Stimulated activated CD8-positive, alpha-beta memory T cell treated with anti-CD3 and anti-CD28 coated beads, Interleukin-7, amount 100 ng/mL, for 48 hours (primary cell): ENCODE results near the gene MYH9.
A peak's percentile ranks its signal among the peaks of the same experiment; 100 is the strongest.

Experiments
- DNase-seq, 2 donors: peaks; one replicate each; pipeline ENCODE4 v3.0.0-alpha.2; 2020; ENCODE audit warnings: low read depth in 1 of 2; ENCODE audit errors: extremely low read depth in 1 of 2

The MYH9 gene

GRCh38 chr22:36351921-36352802, 35.6 kb downstream of the MYH9 start:
- DNase-seq, result no peak

GRCh38 chr22:36350751-36351594, 36.8 kb downstream of the MYH9 start:
- DNase-seq, result no peak

GRCh38 chr22:36349726-36350125, 38.0 kb downstream of the MYH9 start:
- DNase-seq, result no peak

- no peak for DNase-seq
Observed at GRCh38 chr22:36348760-36349159, 39.0 kb downstream of the MYH9 start.

DNA sequence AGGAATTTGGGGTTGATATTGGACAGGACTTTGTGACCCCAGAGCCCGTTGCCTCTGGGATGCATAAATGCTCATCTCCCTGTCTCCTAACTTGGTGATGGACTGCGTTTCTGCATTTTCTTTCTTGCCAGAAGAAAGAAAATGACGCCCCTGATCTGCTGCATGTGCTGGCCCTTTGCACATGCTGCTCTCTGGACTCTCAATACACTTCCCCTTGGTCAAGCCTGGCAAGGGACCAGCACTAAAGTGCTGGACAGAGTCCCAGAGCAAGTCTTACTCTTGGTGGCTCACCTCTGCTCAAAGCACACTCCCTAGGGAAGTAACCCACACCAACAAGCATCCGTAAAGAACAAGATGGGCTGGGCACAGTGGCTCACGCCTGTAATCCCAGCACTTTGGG, 40.7 kb downstream of the MYH9 start:
- DNase-seq, result no peak

GRCh38 chr22:36344106-36344827, 43.5 kb downstream of the MYH9 start:
- DNase-seq, result peak in 1 of 2 donors; percentile 77

DNA sequence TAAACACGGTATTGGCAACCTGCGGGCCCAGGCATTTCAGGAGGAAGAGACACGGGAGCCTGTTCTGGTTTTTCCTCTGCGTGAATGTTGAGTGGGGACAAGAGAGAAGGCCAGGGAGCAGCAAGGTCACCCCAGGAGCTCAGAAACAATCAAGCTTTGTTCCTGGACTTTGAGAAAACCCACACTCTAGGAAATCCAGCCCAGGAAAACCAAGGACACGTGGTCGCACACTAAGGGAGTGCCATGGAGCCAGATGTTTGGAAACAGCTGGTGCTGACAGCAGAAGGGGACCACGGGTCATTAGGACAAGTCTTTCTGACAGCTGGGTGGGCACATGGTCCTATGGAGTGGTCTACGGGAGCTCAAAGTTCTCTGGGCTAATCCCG, 44.1 kb downstream of the MYH9 start:
- no peak for DNase-seq

DNA sequence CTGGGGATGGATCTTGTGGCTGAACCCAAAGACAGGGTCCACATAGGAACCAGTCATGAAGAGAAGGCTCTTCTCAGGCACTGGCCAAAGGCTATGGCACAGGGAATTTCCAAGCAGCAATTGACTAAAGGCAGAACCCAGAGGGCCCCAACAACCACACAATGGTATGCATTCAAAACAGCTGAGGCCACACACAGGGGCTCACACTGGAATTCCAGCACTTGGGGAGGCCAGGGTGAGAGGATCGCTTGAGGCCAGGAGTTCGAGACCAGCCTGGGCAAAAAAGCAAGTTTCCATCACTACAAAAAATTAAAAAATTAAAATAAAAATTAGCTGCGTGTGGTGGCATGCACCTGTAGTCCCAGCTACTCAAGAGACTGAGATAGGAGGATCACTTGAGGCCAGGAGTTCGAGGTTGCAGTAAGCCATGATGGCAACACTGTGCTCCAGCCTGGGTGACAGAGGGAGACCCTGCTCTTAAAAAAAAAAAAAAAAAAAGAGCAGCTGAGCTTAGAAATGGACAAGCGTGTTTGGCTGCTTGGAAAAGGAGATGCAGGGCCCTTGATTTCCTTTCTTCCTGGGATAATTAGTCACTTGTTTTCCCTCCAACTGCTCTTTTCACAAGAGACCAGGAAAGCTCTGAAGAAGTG, 44.6 kb downstream of the MYH9 start:
- DNase-seq, result no peak

DNA sequence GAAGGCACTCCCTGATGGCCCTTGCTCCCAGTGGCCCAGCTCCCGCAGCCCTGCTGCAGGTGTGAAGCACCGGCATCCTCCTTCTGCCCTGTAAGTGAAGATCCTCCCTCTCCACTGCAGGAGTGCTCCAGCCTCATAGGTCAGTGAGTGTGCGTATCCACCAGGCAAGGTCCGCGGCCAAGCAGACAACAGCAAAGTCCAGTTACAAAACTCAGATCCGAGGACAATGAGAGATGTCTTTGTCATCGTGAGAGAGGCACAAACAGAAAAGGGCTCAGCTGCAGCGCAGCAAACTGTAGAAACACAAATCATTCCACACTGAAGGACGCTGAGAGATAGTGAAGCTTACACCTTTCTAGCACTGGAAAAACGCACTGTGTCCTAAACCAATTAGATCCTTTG, 46.1 kb downstream of the MYH9 start:
- no peak for DNase-seq

DNA sequence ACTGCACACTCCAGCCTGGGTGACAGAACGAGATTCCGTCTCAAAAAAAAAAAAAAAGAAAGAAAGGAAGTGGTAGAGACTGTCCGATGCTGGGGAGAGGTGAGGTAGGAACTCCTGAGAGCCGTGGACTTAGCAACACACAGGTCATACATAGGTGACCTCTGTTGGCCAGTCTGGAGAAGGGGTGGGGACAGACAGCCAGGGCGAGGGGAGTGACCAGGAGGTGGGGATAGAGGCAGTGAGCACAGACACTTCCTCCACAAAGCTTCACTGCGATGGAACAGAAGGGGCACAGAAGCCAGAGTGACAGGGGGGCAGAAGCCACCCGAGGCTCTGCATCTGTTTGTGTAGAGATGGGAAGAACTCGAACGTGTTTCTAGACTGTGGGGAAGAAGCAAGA, 47.1 kb downstream of the MYH9 start:
- DNase-seq, result no peak

DNA sequence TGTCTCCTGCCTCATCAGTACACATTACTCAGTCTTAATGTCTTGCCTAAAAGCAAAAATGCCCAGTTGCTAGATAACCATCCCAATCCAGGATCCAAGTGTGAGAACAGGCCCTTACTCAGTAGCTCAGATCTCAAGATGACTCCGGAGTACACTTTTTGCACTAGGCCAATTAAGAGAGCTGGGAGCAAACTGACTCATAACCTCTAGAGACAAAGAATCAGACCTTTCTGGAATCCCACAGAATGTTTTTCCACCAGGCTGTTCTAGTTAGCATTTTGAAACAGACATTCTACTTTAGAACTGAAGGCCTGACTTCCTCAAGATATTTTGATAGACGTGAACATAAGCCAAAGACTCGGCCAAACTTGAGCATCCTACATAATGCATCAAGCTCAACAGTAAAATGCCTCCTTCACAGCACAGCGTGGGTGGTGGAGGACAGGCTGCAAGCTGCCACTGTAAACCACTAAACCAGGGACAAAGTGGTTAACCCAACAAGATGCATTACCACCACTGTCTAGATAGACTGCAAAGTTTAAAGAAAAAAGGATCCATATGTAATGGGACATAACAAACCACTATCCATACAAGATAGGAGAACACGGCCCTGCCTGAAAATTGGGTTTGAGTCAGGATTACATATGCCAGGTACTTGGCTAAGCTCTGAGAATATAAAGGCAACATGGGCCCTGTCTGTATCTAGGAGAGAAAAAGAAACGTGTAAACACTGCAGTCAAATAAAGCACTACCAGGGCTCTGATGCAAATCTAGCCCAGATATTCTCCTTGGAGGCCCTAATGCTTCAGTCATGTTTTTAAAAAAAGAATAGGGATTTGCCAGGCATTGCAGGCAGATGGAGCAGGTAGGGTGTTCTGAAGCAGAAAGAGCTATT, 48.3 kb downstream of the MYH9 start:
- peak in 1 of 2 donors; percentile 52 for DNase-seq

GRCh38 chr22:36337365-36338130, 50.2 kb downstream of the MYH9 start:
- DNase-seq, result no peak

- no peak for DNase-seq
Observed at GRCh38 chr22:36336246-36337182, 51.3 kb downstream of the MYH9 start.

DNA sequence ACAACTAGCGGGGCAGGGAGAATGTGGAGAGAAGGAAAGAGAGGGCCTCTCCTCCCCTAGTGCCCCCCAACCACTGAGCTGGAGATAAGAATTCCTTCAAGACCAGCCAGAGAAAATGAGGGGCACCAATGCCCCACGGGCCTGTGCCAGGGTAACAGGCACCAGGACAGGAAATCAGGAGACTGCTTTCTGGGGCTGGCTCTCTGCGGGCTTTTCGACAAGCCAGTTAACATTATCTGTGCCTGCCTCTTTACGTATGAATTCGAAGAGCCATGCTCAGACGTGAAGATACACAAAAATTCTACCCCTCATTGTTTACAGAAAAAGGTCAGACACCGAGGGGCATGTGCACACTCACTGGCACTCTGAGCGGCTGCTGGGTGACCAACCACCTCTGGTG, 52.1 kb downstream of the MYH9 start:
- no peak for DNase-seq

DNA sequence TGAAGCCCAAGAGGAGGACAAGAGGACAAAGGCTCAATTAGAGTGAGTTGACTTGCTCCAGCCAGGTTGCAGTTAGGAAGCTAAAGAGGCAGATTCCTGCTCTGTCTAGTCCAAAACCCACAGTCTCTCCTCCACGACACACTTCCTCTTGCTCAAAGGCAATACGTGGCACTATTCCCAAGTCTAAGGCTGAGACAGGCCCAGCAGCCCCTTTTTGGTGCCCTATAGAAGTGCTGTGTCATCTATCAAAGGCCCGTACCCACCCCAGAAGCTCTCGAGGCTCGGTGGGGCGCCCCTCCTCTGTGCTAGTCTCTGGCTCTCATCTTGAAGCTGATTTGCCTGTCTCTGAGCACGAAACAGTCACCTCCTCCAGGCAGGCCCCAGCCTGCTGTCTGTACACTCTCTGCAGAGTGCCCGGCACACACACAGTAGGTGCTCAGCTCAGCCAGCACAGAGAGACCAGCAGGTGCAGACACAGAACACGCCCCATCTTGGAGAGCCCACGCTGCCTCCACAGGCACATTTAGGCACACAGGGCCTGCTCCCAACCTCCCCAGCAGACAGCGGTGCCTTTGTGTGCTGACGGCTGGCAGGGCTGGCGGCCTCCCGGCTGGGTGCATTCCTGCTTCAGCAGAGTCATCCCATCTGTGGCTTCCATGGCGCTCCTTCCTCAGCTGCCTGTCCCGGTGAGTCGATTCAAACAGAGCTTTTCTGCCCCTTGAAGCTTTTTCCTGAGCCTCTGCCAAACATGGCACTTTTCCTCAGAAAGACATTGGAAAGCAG, 52.8 kb downstream of the MYH9 start:
- DNase-seq, result no peak

GRCh38 chr22:36334081-36334820, 53.5 kb downstream of the MYH9 start:
- DNase-seq, result no peak

GRCh38 chr22:36333644-36334043, 54.1 kb downstream of the MYH9 start:
- DNase-seq, result no peak
